Skeletal muscle tissue (tissue), 4 donors: ENCODE results near the gene MRPL20. TPM values are rescaled to one million over a fixed set of nuclear protein-coding genes. Genes with fewer than 3 reads are reported as not detected.

Experiments
- H3K27ac ChIP-seq: one replicate; pipeline ENCODE4 v1.7.0; 2013; ENCODE audit warnings: mild to moderate bottlenecking, low read depth, low read length, inconsistent platforms
- H3K27me3 ChIP-seq, 3 donors: one replicate each; pipeline ENCODE4 v1.7.0; 2013; ENCODE audit warnings: low read length in 3 of 3; ENCODE audit not compliant: control insufficient read depth in 3 of 3, insufficient read depth in 3 of 3
- H3K36me3 ChIP-seq, 3 donors: one replicate each; pipeline ENCODE4 v1.7.0; 2013; ENCODE audit warnings: low read length in 3 of 3; ENCODE audit not compliant: control insufficient read depth in 3 of 3, insufficient read depth in 3 of 3
- H3K4me1 ChIP-seq, 3 donors: one replicate each; pipeline ENCODE4 v1.7.0; 2013; ENCODE audit warnings: low read length in 3 of 3, mild to moderate bottlenecking in 3 of 3; ENCODE audit not compliant: control insufficient read depth in 3 of 3, insufficient read depth in 3 of 3
- H3K4me3 ChIP-seq, 3 donors: one replicate each; pipeline ENCODE4 v1.7.0; 2013; ENCODE audit warnings: low read length in 3 of 3
- H3K9ac ChIP-seq, 3 donors: one replicate each; pipeline ENCODE4 v1.7.0; 2013; ENCODE audit warnings: low read length in 3 of 3, mild to moderate bottlenecking in 3 of 3, moderate library complexity in 2 of 3, low read depth in 1 of 3
- H3K9me3 ChIP-seq, 3 donors: one replicate each; pipeline ENCODE4 v1.7.0; 2013; ENCODE audit warnings: low read length in 3 of 3; ENCODE audit not compliant: control insufficient read depth in 3 of 3
- total RNA-seq: library from RNA; depleted of rRNA; stranded (reverse); fragments of >200 nt; gene quantifications from one replicate; pipeline ENCODE4 v1.2.3, GENCODE V29; 2014
- donor health status: Osteomylitis.

Gene MRPL20
- total RNA-seq, 1 donor from 2014 or later: 75.7 TPM

DNA sequence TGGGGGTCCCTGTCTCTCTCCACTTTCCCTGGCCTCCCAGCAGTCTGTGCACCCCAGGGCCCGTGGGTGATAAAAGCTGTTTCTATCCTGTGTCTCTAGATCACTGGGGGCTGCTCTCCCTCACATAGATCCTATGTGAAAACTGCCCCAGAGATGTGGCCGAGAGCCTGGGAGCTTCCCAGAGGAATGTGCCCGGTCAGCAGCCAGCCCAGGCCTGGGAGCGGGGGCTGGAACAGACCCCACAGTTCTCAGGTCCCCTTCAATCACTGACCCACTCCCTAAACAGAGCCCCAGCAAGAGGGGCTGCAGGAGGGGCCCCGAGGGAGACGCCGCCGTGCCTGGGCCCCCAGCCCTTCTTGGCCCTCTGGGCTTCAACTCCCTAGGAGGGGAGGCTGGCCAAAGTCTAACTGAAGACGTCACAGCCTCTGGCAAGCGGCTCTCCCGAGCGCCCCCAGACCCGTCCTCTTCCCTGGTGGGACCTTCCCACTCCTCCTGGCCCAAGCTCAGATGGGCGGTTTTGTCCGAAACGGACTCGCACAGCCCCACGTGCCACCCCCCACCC, 49.1 kb downstream of the MRPL20 start:
- Histone ChIP-seq H3K27ac (peak overlapping the region; percentile 77), H3K9me3 (no peaks in the 10 kb centered on the region), H3K27me3 (peaks cover 0 to 64% (median 32%) of the 10 kb centered on the region in 3 donors), H3K4me1 (peaks cover 39 to 54% (median 46%) of the 10 kb centered on the region in 3 donors), H3K36me3 (peaks cover 0 to 2% (median 0%) of the 10 kb centered on the region in 3 donors), H3K4me3 (peak overlapping the region; percentile 37 to 69 (median 56)), H3K9ac (peak overlapping the region; percentile 62 to 79 (median 74))

DNA sequence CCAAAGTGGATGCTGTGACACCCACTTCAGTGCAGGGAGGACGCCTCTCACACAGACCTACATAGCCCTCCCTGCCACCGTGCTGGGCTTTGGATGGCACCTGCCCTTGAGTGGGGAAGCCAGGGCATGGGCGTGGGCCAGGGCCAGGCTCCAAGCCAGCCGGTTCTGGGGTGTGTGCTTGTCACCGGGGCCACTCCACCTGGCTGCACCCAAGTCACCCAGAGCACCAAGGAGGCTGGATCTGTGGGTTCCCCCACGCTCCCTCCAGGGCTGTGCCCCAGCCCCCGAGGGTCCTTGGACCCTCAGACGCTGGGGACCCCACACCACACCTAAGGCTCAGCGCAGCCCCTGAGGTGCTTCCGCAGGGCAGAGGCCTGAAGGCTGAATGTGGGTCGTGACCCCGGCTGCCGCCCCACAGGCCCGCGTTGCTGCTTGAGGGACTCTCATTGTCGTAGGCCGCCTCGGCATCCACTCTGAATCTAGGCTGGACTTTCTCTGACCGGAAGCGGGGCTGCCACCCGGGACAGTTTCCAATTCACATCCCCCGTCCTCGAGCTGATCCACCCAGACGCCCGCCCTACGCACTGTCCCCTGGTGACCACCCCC, 50.2 kb downstream of the MRPL20 start:
- Histone ChIP-seq H3K4me3 (peak overlapping the region; percentile 52 to 69 (median 61)), H3K36me3 (peaks cover 0 to 2% (median 0%) of the 10 kb centered on the region in 3 donors), H3K9me3 (no peaks in the 10 kb centered on the region), H3K4me1 (peaks cover 45 to 61% (median 53%) of the 10 kb centered on the region in 3 donors), H3K27ac (peak overlapping the region; percentile 77), H3K27me3 (peaks cover 0 to 65% (median 32%) of the 10 kb centered on the region in 3 donors), H3K9ac (peak overlapping the region; percentile 45 to 74 (median 72))

DNA sequence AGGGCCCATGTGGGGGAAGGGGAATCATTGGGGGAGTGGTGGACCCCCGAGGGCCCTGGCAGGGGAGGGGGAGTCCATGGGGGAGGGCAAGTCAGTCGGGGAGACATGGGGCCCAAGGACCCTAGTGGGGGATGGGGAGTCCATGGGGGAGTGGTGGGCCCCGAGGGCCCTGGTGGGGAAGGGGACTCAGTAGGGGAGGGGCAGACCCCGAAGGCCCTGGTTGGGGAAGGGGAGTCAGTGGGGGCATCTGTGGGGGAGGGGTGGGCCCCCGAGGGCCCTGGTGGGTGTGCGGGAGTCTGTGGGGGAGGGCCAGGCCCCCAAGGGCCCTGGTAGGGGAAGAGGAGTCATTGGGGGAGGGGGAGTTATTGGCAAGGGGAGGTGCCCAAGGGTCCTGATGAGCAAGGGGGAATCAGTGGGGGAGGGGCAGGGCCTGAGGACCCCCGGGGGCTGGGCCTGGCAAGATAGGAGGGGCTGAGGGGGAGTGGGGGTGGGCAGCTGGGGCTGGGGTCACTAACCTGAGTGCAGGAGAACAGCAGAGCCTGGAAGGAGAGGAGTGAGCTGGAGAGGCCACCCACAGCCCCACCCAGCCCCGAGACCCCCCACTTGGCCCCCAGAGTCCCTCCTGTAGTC, 50.8 kb downstream of the MRPL20 start:
- Histone ChIP-seq H3K27me3 (peaks cover 0 to 59% (median 32%) of the 10 kb centered on the region in 3 donors), H3K4me1 (peaks cover 50 to 61% (median 53%) of the 10 kb centered on the region in 3 donors), H3K4me3 (peak overlapping the region; percentile 52 to 69 (median 61)), H3K9me3 (no peaks in the 10 kb centered on the region), H3K27ac (no peak overlapping the region), H3K36me3 (peaks cover 0 to 2% (median 0%) of the 10 kb centered on the region in 3 donors), H3K9ac (no peak overlapping the region)

DNA sequence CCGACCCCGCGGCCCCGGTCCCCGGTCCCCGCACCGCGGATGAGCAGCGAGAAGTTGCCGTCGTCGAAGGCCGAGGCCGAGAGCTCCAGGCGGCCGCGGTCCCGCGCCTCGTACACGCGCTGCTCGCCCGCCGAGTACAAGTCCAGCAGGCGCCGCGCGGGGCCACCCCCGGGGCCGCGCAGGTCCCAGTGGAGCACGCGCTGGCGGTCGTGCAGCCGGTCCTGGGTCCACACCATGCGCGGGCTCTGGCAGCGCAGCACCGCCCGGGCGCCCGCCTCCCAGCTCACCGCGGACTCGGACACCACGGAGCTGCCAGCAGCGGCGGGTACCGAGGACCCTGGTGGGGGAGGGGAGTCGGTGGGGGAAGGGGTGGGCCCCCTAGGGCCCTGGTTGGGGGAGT, 51.7 kb downstream of the MRPL20 start:
- peaks cover 41 to 53% (median 45%) of the 10 kb centered on the region in 3 donors for H3K4me1 ChIP-seq
- no peak overlapping the region for H3K27ac ChIP-seq
- H3K4me3 ChIP-seq: no peak overlapping the region
- H3K27me3 ChIP-seq: peaks cover 0 to 50% (median 26%) of the 10 kb centered on the region in 3 donors
- peaks cover 0 to 2% (median 0%) of the 10 kb centered on the region in 3 donors for H3K36me3 ChIP-seq
- no peaks in the 10 kb centered on the region for H3K9me3 ChIP-seq
- no peak overlapping the region for H3K9ac ChIP-seq

DNA sequence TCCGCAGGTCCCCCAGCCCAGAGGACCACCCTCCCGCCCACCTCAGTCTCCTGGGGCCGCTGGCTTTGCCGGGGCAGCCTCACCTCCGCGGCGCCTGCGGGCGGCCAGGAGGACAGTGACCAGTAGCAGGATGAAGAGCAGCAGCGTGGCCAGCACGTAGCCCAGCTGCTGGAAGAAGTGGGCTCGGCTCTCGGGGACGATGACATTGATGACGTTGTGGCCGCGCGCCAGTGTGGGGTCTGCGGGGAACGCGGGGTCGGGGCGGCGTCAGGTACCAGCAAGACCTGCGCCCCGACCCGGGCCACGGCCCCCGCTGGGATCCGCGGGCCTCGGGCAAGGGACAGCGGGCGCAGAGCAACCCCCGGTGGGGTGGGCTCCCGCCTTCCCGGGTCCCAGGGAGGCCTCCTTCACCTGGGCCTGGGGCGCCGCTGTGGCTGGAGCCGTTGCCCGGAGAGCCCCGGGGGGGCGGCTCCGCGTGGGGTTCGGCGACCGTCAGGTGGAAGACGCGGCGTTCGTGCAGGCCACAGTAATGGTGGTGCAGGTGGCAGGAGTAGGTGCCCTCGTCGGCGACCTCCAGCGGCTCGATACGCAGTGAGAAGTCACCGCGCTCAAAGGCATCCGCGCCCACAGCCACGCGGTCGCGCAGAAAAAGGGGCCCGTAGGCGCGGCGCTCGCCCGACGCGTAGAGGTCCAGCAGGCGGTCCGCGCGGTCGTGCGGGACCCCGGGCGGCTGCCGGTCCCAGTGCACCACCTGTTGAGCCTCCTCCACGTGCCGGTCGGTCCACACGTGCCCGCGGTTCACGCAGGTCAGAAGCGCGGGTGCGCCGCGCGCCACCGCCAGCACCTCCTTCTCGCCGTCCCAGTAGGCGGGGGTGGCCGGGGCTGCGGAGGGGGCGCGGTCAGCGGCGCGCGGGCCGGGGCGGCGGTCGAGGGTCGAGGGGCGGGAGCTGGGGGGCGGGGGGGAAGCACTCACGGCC, 52.5 kb downstream of the MRPL20 start:
- Histone ChIP-seq H3K36me3 (peaks cover 0 to 2% (median 0%) of the 10 kb centered on the region in 3 donors), H3K9me3 (no peaks in the 10 kb centered on the region), H3K27me3 (peaks cover 0 to 47% (median 26%) of the 10 kb centered on the region in 3 donors), H3K4me1 (peaks cover 35 to 45% (median 38%) of the 10 kb centered on the region in 3 donors), H3K9ac (no peak overlapping the region), H3K4me3 (no peak overlapping the region), H3K27ac (no peak overlapping the region)

DNA sequence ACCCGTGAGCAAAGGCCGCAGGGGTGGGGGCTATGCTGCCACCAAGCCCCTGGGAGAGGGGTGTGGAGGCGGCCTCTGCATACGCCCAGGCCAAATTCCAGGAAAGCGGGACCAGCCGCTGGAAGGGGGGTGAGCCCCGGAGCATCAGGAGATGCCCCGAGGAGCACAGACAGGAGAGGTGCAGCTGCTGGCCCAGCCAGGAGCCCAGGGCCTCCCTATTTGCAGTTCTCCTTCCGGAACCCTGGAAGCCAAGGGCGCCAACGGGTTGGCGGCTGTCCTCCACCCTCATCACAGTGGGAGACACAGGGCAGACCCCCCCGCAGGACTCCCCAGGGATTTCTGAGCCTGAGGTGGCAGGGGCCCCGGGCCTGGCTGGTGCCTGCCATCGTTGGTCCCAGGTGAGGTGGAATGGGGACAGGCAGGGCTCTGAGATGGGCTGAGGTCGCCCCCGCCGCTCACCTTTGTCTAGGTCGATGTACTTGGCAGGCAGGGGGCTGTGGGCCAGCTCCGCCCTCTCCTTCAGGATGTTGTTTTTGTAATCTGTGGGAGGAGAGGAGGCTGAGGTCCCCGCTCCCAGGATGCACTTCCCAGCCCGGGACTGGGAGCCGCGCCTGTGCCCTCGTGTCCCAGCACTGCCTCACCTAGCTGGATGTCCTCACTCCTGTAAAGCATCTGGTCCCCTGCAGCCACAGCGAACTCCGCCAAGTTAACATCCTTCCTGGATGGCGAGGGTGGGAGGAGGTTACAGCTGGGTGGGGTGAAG, 53.5 kb downstream of the MRPL20 start:
- no peak overlapping the region for H3K4me3 ChIP-seq
- no peak overlapping the region for H3K27ac ChIP-seq
- peaks cover 31 to 35% (median 33%) of the 10 kb centered on the region in 3 donors for H3K4me1 ChIP-seq
- H3K9me3 ChIP-seq: no peaks in the 10 kb centered on the region
- H3K36me3 ChIP-seq: peaks cover 0 to 2% (median 0%) of the 10 kb centered on the region in 3 donors
- H3K9ac ChIP-seq: peak overlapping the region in 1 of 3 donors; percentile 45
- H3K27me3 ChIP-seq: peaks cover 0 to 38% (median 24%) of the 10 kb centered on the region in 3 donors

DNA sequence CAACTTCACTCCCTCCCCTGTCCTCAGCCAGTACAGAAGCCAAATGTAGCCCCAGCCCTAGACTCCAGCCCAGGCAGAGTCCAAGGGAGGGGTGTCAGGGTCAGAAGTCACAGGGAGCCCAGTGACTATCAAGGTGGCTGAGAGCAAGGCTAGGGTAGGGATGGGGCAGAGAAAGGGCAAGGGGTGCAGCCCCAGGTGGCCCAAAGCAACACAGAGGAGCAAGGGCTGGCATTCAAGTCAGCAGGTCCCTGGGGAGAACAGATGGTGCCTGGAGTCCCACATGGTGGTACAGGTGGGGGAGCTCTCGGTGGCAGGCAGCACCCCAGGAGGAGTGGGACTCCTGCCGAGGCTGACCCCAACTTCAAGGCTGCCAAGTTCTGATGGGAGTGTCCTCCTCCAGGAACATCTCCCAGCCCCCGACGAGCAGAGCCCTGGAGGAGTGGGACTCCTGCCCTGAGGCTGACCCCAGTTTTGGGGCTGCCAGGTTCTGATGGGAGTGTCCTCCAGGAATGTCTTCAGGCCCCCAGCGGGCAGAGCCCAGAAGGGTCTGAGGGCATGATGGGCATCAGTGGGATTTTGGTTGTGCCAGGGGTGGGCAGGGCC, 54.2 kb downstream of the MRPL20 start:
- Histone ChIP-seq H3K27ac (no peak overlapping the region), H3K4me3 (no peak overlapping the region), H3K9me3 (no peaks in the 10 kb centered on the region), H3K27me3 (peaks cover 0 to 36% (median 22%) of the 10 kb centered on the region in 3 donors), H3K4me1 (peaks cover 35 to 36% (median 35%) of the 10 kb centered on the region in 3 donors), H3K9ac (peak overlapping the region in 1 of 3 donors; percentile 33), H3K36me3 (peaks cover 0 to 2% (median 0%) of the 10 kb centered on the region in 3 donors)
